SW 1271 (cell line): ENCODE data around the gene ASB16.
A peak's percentile ranks its signal among the peaks of the same experiment; 100 is the strongest.
"Not testable (repeated sequence)": the region's sequence is repeated elsewhere in the genome, so short reads cannot be mapped to it uniquely, and the experiment has no call there.

Source experiments
- DNase-seq, 2 experiments: peaks; one replicate each; lab custom pipeline; 2025; lab: John Stamatoyannopoulos, UW

The ASB16 gene

GRCh38 chr17:44147812-44148211, 22.7 kb upstream of the ASB16 start:
- no peak for DNase-seq

GRCh38 chr17:44149066-44149465, 21.4 kb upstream of the ASB16 start:
- not testable (repeated sequence) for DNase-seq

GRCh38 chr17:44149750-44150329, 20.7 kb upstream of the ASB16 start:
- no peak for DNase-seq

GRCh38 chr17:44152875-44153274, 17.6 kb upstream of the ASB16 start:
- no peak for DNase-seq

GRCh38 chr17:44155488-44155887, 15.0 kb upstream of the ASB16 start:
- no peak for DNase-seq

- no peak for DNase-seq
These were observed 10.8 kb upstream of the ASB16 start for GRCh38 chr17:44159519-44160210.

- no peak for DNase-seq
These were observed 6.0 kb upstream of the ASB16 start for GRCh38 chr17:44164476-44164875.

GRCh38 chr17:44167181-44167861, 3.2 kb upstream of the ASB16 start:
- DNase-seq: no peak

GRCh38 chr17:44170135-44170498, 387 bp upstream of the ASB16 start:
- DNase-seq: no peak

GRCh38 chr17:44171931-44172455, 1.5 kb downstream of the ASB16 start:
- DNase-seq: no peak

GRCh38 chr17:44174427-44174826, 3.9 kb downstream of the ASB16 start:
- no peak for DNase-seq

GRCh38 chr17:44176257-44176656, 5.8 kb downstream of the ASB16 start:
- DNase-seq: no peak

- DNase-seq: no peak
These were observed 6.4 kb downstream of the ASB16 start for GRCh38 chr17:44176671-44177501.

- DNase-seq: no peak
These were observed 7.1 kb downstream of the ASB16 start for GRCh38 chr17:44177640-44178039.

GRCh38 chr17:44178133-44178532, 7.6 kb downstream of the ASB16 start:
- DNase-seq: no peak

- no peak for DNase-seq
These were observed 12.5 kb downstream of the ASB16 start for GRCh38 chr17:44183024-44183423.

GRCh38 chr17:44184212-44184810, 13.8 kb downstream of the ASB16 start:
- DNase-seq: no peak

- DNase-seq: peak; percentile 95 to 99
These were observed 16.0 kb downstream of the ASB16 start, which contains the start of gene TMUB2 for GRCh38 chr17:44186307-44187130. TMUB2 (plus strand) TSS chr17:44186972; CDS start chr17:44187709, 737 bp downstream.

GRCh38 chr17:44187131-44187899, 16.8 kb downstream of the ASB16 start:
- DNase-seq: no peak
